KMS-11 (cell line): ENCODE measurements around the gene WDFY2.

Source experiments
- H2AFZ ChIP-seq: fragments of 200-600 bp; sonication (generic); 2 replicates; pipeline ENCODE4 v1.6.1; 2016; ENCODE audit warnings: antibody characterized with exemption, mixed run types, low read depth
- H3K27ac ChIP-seq: fragments of 200-600 bp; sonication (generic); 2 replicates; pipeline ENCODE4 v1.6.1; 2016; ENCODE audit warnings: mild to moderate bottlenecking, mixed run types
- H3K27me3 ChIP-seq: fragments of 200-600 bp; sonication (generic); 2 replicates; pipeline ENCODE4 v1.6.1; 2017; ENCODE audit warnings: mild to moderate bottlenecking, low read depth, mixed run types, moderate library complexity; ENCODE audit not compliant: insufficient read depth
- H3K36me3 ChIP-seq: fragments of 200-600 bp; sonication (generic); 2 replicates; pipeline ENCODE4 v1.6.1; 2017; ENCODE audit warnings: mild to moderate bottlenecking, mixed run types; ENCODE audit not compliant: insufficient read depth
- H3K4me1 ChIP-seq: fragments of 200-600 bp; sonication (generic); 2 replicates; pipeline ENCODE4 v1.6.1; 2016; ENCODE audit warnings: mild to moderate bottlenecking, low read depth, mixed run types; ENCODE audit not compliant: poor library complexity, severe bottlenecking
- H3K4me2 ChIP-seq: fragments of 200-600 bp; sonication (generic); 2 replicates; pipeline ENCODE4 v1.7.0; 2016; ENCODE audit warnings: mild to moderate bottlenecking, mixed run types
- H3K4me3 ChIP-seq: fragments of 200-600 bp; sonication (generic); IDR thresholded peaks from 2 replicates; pipeline ENCODE4 v1.6.1; 2017; ENCODE audit warnings: low read depth, low read length, mixed read lengths; ENCODE audit not compliant: insufficient read depth
- H3K79me2 ChIP-seq: fragments of 200-600 bp; sonication (generic); 2 replicates; pipeline ENCODE4 v1.6.1; 2016; ENCODE audit warnings: low read depth, mixed run types; ENCODE audit not compliant: insufficient read depth
- H3K9ac ChIP-seq: fragments of 200-600 bp; sonication (generic); 2 replicates; pipeline ENCODE4 v1.6.1; 2016; ENCODE audit warnings: mild to moderate bottlenecking, mixed run types
- H4K20me1 ChIP-seq: fragments of 200-600 bp; sonication (generic); 2 replicates; pipeline ENCODE4 v1.6.1; 2016; ENCODE audit warnings: mild to moderate bottlenecking, mixed run types; ENCODE audit not compliant: insufficient read depth
- CTCF ChIP-seq: fragments of 200-600 bp; sonication (generic); conservative IDR thresholded peaks from 2 replicates; pipeline ENCODE4 v1.6.1; 2017; ENCODE audit warnings: low read depth, mild to moderate bottlenecking, antibody characterized with exemption, low read length, moderate library complexity, mixed read lengths

WDFY2 gene

GRCh38 chr13:51768378-51768921, 184.2 kb downstream of the WDFY2 start:
- Histone ChIP-seq H3K27ac (no peak overlapping the region), H3K27me3 (no peaks in the 10 kb centered on the region), H3K9ac (no peak overlapping the region), H4K20me1 (no peaks in the 10 kb centered on the region), H3K4me1 (peaks cover 19% of the 10 kb centered on the region), H3K36me3 (no peaks in the 10 kb centered on the region), H3K4me3 (no peak overlapping the region), H3K79me2 (no peaks in the 10 kb centered on the region), H3K4me2 (no peak overlapping the region), H2AFZ (no peak overlapping the region)
- no peak for TF ChIP-seq CTCF

DNA sequence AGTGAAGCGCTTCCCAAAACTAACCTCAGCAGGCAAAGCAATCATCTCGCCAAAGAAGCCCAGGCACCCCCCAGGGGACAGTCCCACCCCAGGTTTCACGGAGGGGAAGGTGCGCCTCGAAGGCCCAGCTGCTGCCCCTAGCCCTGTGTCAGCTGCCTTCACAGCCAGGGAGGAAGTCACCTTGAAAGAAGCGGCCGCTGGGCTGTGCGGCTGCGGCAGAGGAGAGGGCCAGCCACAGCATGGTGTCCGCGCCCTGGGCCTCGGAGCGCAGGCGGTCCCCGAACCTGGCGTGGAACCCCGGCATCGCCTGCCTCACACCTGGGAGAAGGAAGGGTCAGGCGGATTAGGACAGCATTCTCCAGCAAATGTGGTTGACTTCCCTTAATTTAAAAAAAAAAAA, 184.7 kb downstream of the WDFY2 start:
- H3K4me2 ChIP-seq: no peak overlapping the region
- H3K9ac ChIP-seq: no peak overlapping the region
- H3K4me3 ChIP-seq: no peak overlapping the region
- no peak for TF ChIP-seq CTCF
- no peak overlapping the region for H2AFZ ChIP-seq
- peaks cover 14% of the 10 kb centered on the region for H3K4me1 ChIP-seq
- no peak overlapping the region for H3K27ac ChIP-seq
- no peaks in the 10 kb centered on the region for H4K20me1 ChIP-seq
- no peaks in the 10 kb centered on the region for H3K36me3 ChIP-seq
- no peaks in the 10 kb centered on the region for H3K27me3 ChIP-seq
- H3K79me2 ChIP-seq: no peaks in the 10 kb centered on the region

DNA sequence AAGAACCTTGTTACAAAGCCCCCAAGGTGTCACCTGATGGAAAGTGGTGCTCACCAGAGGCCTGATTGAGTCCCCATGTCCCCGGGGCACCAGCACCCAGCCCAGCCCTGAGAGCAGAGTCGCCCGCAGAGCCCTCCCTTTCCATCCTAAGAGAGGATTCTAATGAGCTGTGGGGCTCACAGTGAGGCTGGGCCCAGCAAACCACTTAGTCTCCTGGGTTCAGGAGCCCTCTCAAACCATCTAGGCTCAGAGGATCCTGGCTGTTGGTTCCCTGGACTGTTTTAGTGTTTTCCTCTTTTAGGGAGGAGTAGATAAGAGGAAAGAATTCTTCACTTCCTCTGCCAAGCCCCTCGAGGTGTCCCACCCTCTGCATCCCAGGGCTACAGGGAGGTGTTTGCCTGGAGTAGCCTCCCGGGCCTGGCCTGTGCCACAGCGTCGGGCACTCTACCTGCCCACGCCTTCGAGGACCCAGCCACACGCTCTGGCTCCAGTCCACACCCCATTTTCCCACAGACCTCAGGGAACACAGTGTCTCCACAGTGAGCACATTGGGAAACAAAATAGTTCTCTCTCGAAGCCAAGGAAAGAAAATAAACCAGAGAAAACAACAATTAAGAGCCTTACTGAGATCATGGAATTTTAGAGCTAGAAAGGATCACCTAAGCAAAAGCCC, 185.3 kb downstream of the WDFY2 start:
- TF ChIP-seq CTCF: no peak
- Histone ChIP-seq H3K4me1 (peaks cover 9% of the 10 kb centered on the region), H3K36me3 (no peaks in the 10 kb centered on the region), H3K9ac (no peak overlapping the region), H3K79me2 (no peaks in the 10 kb centered on the region), H3K27ac (no peak overlapping the region), H3K4me2 (no peak overlapping the region), H3K27me3 (no peaks in the 10 kb centered on the region), H3K4me3 (no peak overlapping the region), H4K20me1 (no peaks in the 10 kb centered on the region), H2AFZ (no peak overlapping the region)

DNA sequence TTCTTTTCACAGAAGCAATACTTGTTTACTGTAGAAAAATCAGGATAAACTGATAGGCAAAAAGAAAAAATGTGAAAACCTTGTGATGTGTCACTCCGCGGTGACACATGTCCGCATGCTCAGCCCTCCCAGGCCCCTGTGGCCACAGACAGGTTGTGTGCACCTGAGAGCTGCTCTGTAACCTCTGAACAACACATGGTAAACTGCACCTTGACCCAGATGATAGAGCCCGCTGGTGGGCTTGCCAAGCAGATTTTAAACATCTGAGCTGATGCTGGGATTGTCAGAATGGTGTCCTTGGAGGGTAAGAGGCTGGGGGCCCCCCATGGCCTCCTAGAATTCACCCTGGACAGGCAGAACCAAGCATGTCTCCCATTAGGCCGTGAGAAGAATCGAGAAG, 185.9 kb downstream of the WDFY2 start:
- Histone ChIP-seq H3K79me2 (no peaks in the 10 kb centered on the region), H4K20me1 (no peaks in the 10 kb centered on the region), H2AFZ (no peak overlapping the region), H3K27ac (no peak overlapping the region), H3K9ac (no peak overlapping the region), H3K36me3 (no peaks in the 10 kb centered on the region), H3K4me3 (no peak overlapping the region), H3K4me1 (peaks cover 4% of the 10 kb centered on the region), H3K27me3 (no peaks in the 10 kb centered on the region), H3K4me2 (no peak overlapping the region)
- TF ChIP-seq CTCF: no peak
